GOT3 (cell line): ENCODE results near the gene NCF4.

Experiments used
- DNase-seq: peaks from one replicate; lab custom pipeline; 2025; ENCODE audit warnings: mixed read lengths; lab: John Stamatoyannopoulos, UW

Gene NCF4

GRCh38 chr22:36864454-36865215, 3.8 kb downstream of the NCF4 start:
- DNase-seq, result no peak

GRCh38 chr22:36865346-36865745, 4.5 kb downstream of the NCF4 start:
- DNase-seq, result no peak

- no peak for DNase-seq
Observed at GRCh38 chr22:36867695-36868094, 6.9 kb downstream of the NCF4 start.

- no peak for DNase-seq
Observed at GRCh38 chr22:36868546-36869181, 7.9 kb downstream of the NCF4 start.

- no peak for DNase-seq
Observed at GRCh38 chr22:36870250-36870649, 9.4 kb downstream of the NCF4 start.

GRCh38 chr22:36871669-36872081, 10.9 kb downstream of the NCF4 start:
- no peak for DNase-seq

GRCh38 chr22:36872084-36872483, 11.3 kb downstream of the NCF4 start:
- DNase-seq, result no peak

GRCh38 chr22:36872866-36873498, 12.2 kb downstream of the NCF4 start:
- DNase-seq, result no peak

- no peak for DNase-seq
Observed at GRCh38 chr22:36873614-36874308, 13.0 kb downstream of the NCF4 start.

- DNase-seq, result no peak
Observed at GRCh38 chr22:36874309-36874696, 13.5 kb downstream of the NCF4 start.

GRCh38 chr22:36874736-36875135, 13.9 kb downstream of the NCF4 start:
- no peak for DNase-seq

GRCh38 chr22:36875741-36876140, 14.9 kb downstream of the NCF4 start:
- no peak for DNase-seq

GRCh38 chr22:36879775-36880174, 19.0 kb downstream of the NCF4 start:
- no peak for DNase-seq

- no peak for DNase-seq
Observed at GRCh38 chr22:36881504-36882245, 20.9 kb downstream of the NCF4 start.

- DNase-seq, result no peak
Observed at GRCh38 chr22:36884349-36885158, 23.7 kb downstream of the NCF4 start.

GRCh38 chr22:36885474-36885873, 24.7 kb downstream of the NCF4 start:
- DNase-seq, result no peak

GRCh38 chr22:36886016-36886415, 25.2 kb downstream of the NCF4 start:
- DNase-seq, result no peak

GRCh38 chr22:36887162-36887561, 26.4 kb downstream of the NCF4 start:
- no peak for DNase-seq

- no peak for DNase-seq
Observed at GRCh38 chr22:36891646-36892045, 30.8 kb downstream of the NCF4 start.

- DNase-seq, result no peak
Observed at GRCh38 chr22:36892292-36892691, 31.5 kb downstream of the NCF4 start.

- DNase-seq, result no peak
Observed at GRCh38 chr22:36893262-36893661, 32.5 kb downstream of the NCF4 start.
